Osteocyte (in vitro differentiated cells): ENCODE measurements around the gene ADAMTS7. TPM values are rescaled to one million over a fixed set of nuclear protein-coding genes. Genes with fewer than 3 reads are reported as not detected.

ENCODE experiments used
- DNase-seq: peaks from one replicate; pipeline ENCODE4 v3.0.0; 2021; ENCODE audit warnings: mixed read lengths; ENCODE audit not compliant: unreplicated experiment; ENCODE audit errors: extremely low spot score
- H3K27ac Mint-ChIP-seq: one replicate; pipeline ENCODE4 v1.8.0; 2021; ENCODE audit warnings: mild to moderate bottlenecking, mixed read lengths; ENCODE audit not compliant: unreplicated experiment
- H3K27me3 Mint-ChIP-seq: one replicate; pipeline ENCODE4 v1.8.0; 2021; ENCODE audit warnings: mixed read lengths; ENCODE audit not compliant: unreplicated experiment
- H3K36me3 Mint-ChIP-seq: one replicate; pipeline ENCODE4 v1.8.0; 2021; ENCODE audit warnings: mixed read lengths; ENCODE audit not compliant: unreplicated experiment
- H3K4me1 Mint-ChIP-seq: one replicate; pipeline ENCODE4 v1.8.0; 2021; ENCODE audit warnings: mixed read lengths; ENCODE audit not compliant: unreplicated experiment
- H3K4me3 Mint-ChIP-seq: one replicate; pipeline ENCODE4 v1.8.0; 2021; ENCODE audit warnings: mild to moderate bottlenecking, moderate library complexity, mixed read lengths; ENCODE audit not compliant: unreplicated experiment
- H3K9me3 Mint-ChIP-seq: one replicate; pipeline ENCODE4 v1.8.0; 2021; ENCODE audit warnings: mixed read lengths; ENCODE audit not compliant: unreplicated experiment
- CTCF ChIP-seq: fragments of 200-600 bp; sonication (generic); IDR thresholded peaks from 2 replicates; pipeline ENCODE4 v1.5.0; 2021; ENCODE audit warnings: antibody characterized with exemption, mild to moderate bottlenecking, moderate library complexity
- total RNA-seq: library from RNA; stranded (reverse); gene quantifications from 2 replicates; pipeline ENCODE4 v1.2.1, GENCODE V29; 2021

The ADAMTS7 gene
- total RNA-seq, 1 donor from 2014 or later = 193 TPM

GRCh38 chr15:78811825-78812183 lies 540 bp upstream of the ADAMTS7 start:
- H3K4me1 Mint-ChIP-seq = peaks cover 27% of the 10 kb centered on the region
- no peaks in the 10 kb centered on the region for H3K27me3 Mint-ChIP-seq
- peak overlapping the region; percentile 68 for H3K4me3 Mint-ChIP-seq
- DNase-seq = no peak
- no peak for TF ChIP-seq CTCF
- no peaks in the 10 kb centered on the region for H3K36me3 Mint-ChIP-seq
- peak overlapping the region; percentile 71 for H3K27ac Mint-ChIP-seq
- no peaks in the 10 kb centered on the region for H3K9me3 Mint-ChIP-seq

DNA sequence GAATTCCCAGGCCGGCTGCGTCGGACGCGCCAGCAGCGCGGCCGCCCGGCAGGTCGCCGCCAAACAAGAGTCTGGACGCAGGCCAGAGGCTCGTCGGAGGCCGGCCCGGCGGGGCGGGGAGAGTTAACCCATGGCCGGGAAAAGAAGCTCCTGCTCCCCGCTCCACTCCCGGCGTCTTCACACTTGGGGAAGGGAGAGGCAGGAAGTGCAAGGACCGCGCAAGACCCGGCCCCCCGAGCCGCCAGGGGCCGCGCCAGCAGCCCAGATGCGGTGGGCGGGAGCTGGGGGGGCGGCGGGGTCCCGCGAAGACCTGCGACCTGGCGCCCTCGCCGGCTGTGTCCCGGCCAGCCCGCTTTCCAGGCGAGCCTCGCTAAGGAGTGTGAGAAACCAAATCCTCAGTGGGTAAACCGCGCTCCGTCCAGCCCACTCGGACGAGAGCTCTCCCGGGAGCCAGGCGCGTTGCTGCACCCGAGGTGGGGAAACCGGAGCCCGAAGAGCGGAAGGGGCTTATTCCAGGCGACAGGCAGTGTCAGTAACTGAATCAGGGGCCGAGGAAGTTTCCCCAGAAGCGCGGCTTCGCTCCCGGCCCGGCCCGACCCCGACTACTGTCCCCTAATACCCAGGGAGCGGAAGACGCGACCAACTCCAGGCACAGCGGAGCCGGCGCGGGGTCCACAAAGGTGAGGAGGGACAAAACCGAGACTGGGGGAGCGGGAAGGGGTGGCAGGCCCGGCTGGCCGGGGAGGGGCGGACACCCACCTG lies 721 bp downstream of the ADAMTS7 start:
- Mint-ChIP-seq H3K27me3 (no peaks in the 10 kb centered on the region), H3K4me3 (peak overlapping the region; percentile 92), H3K27ac (peak overlapping the region; percentile 77), H3K4me1 (peaks cover 35% of the 10 kb centered on the region), H3K36me3 (no peaks in the 10 kb centered on the region), H3K9me3 (no peaks in the 10 kb centered on the region)
- DNase-seq = no peak
- no peak for TF ChIP-seq CTCF

- Mint-ChIP-seq H3K4me1 (peaks cover 40% of the 10 kb centered on the region), H3K9me3 (no peaks in the 10 kb centered on the region), H3K27me3 (no peaks in the 10 kb centered on the region), H3K36me3 (no peaks in the 10 kb centered on the region), H3K4me3 (peak overlapping the region; percentile 92), H3K27ac (peak overlapping the region; percentile 64)
- TF ChIP-seq CTCF = no peak
- DNase-seq = no peak
These were observed 1.3 kb downstream of the ADAMTS7 start for GRCh38 chr15:78810003-78810361.

DNA sequence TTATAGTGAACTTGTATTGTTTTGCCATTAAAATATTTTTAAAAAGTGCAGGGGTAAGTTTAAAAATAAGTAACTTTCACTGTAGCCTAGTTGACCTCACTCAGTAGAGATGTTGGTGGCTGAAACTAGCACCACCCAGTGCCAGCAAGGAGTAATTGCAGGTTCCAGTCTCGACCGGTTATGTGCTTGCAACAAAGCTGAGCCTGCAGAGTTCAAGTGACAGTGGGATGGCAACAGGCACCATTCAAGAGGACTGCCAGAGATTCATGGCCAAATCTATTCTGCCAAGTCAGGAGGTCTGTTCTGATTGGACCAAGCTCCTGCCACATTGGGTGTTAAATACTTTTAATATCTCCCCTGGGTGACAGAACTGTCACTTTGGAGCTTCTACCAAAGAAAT lies 2.7 kb downstream of the ADAMTS7 start:
- no peak for DNase-seq
- Mint-ChIP-seq H3K36me3 (no peaks in the 10 kb centered on the region), H3K4me3 (peak overlapping the region; percentile 92), H3K9me3 (no peaks in the 10 kb centered on the region), H3K4me1 (peaks cover 55% of the 10 kb centered on the region), H3K27ac (no peak overlapping the region), H3K27me3 (no peaks in the 10 kb centered on the region)
- peak; percentile 51 for TF ChIP-seq CTCF

GRCh38 chr15:78807359-78807758 lies 3.9 kb downstream of the ADAMTS7 start:
- no peak overlapping the region for H3K4me3 Mint-ChIP-seq
- no peaks in the 10 kb centered on the region for H3K9me3 Mint-ChIP-seq
- no peak for DNase-seq
- no peak for TF ChIP-seq CTCF
- H3K27me3 Mint-ChIP-seq = no peaks in the 10 kb centered on the region
- no peak overlapping the region for H3K27ac Mint-ChIP-seq
- H3K36me3 Mint-ChIP-seq = no peaks in the 10 kb centered on the region
- H3K4me1 Mint-ChIP-seq = peaks cover 60% of the 10 kb centered on the region
